K562 (cell line): ENCODE data around the gene MAP3K4.
"Not testable (repeated sequence)": the region's sequence is repeated elsewhere in the genome, so short reads cannot be mapped to it uniquely, and the experiment has no call there.

Experiments
- CBFB ChIP-seq: sonication (generic); formaldehyde crosslinking; IDR thresholded peaks from 2 replicates; pipeline ENCODE4 v1.4.0; 2020; ENCODE audit warnings: mild to moderate bottlenecking, missing genetic modification reagents
- CTCF ChIP-seq, 3 experiments: IDR thresholded peaks in 2 of 3; conservative IDR thresholded peaks in 1 of 3; 2 replicates each; pipeline ENCODE4 v1.5.1; 2011 to 2012; ENCODE audit warnings: low read length in 3 of 3, mild to moderate bottlenecking in 3 of 3, control low read depth in 2 of 3, improper control_type of control experiment in 1 of 3, inconsistent platforms in 1 of 3, low read depth in 1 of 3, mixed read lengths in 1 of 3, moderate library complexity in 1 of 3; ENCODE audit not compliant: insufficient read depth in 2 of 3
- HNRNPLL ChIP-seq: fragments of 200-400 bp; formaldehyde crosslinking; IDR thresholded peaks from 2 replicates; pipeline ENCODE4 v1.6.1; 2017; ENCODE audit warnings: low read length, low read depth, mild to moderate bottlenecking; ENCODE audit not compliant: poor library complexity, severe bottlenecking
- HNRNPUL1 ChIP-seq: fragments of 200-400 bp; formaldehyde crosslinking; IDR thresholded peaks from 2 replicates; pipeline ENCODE4 v1.6.1; 2017; ENCODE audit warnings: low read length
- KLF16 ChIP-seq: IDR thresholded peaks from 2 replicates; pipeline ENCODE4 v1.6.1; 2016; ENCODE audit warnings: antibody characterized with exemption
- OTX1 ChIP-seq: fragments of 450-650 bp; formaldehyde crosslinking; IDR thresholded peaks from 2 replicates; pipeline ENCODE4 v1.4.0; 2022; ENCODE audit warnings: mild to moderate bottlenecking
- SIN3A ChIP-seq, 2 experiments: fragments of 150-350 bp in 1 of 2; IDR thresholded peaks; 2 replicates each; pipeline ENCODE4 v1.6.1; 2011 to 2016; ENCODE audit warnings: borderline replicate concordance in 2 of 2, low read depth in 2 of 2, low read length in 2 of 2, mild to moderate bottlenecking in 2 of 2, moderate library complexity in 2 of 2; ENCODE audit not compliant: control insufficient read depth in 1 of 2
- SRSF7 ChIP-seq: fragments of 200-400 bp; formaldehyde crosslinking; optimal IDR thresholded peaks from 2 replicates; pipeline ENCODE3; 2017; ENCODE audit warnings: mild to moderate bottlenecking, low read depth, low read length
- STAT5A ChIP-seq: IDR thresholded peaks from 2 replicates; pipeline ENCODE4 v1.6.1; 2012; ENCODE audit warnings: low read length, inconsistent platforms, borderline replicate concordance
- TAF1 ChIP-seq: IDR thresholded peaks from 2 replicates; pipeline ENCODE4 v1.6.1; 2011; ENCODE audit warnings: mild to moderate bottlenecking, low read length, moderate library complexity; ENCODE audit not compliant: insufficient read depth, control insufficient read depth, severe bottlenecking; ENCODE audit errors: extremely low read depth
- TBP ChIP-seq: optimal IDR thresholded peaks from 2 replicates; pipeline ENCODE3; 2011; ENCODE audit warnings: low read depth, low read length, improper control_type of control experiment
- ZFP36 ChIP-seq: fragments of 150-350 bp; IDR thresholded peaks from 2 replicates; pipeline ENCODE4 v1.6.1; 2018; ENCODE audit warnings: low read length, low read depth; ENCODE audit not compliant: partially characterized antibody
- ZNF445 ChIP-seq: fragments of 250-450 bp; sonication (Bioruptor Pico); IDR thresholded peaks from 2 replicates; pipeline ENCODE4 v1.4.0; 2020; ENCODE audit warnings: low read depth, mild to moderate bottlenecking, moderate library complexity
- ZNF655 ChIP-seq: fragments of 250-450 bp; sonication (Bioruptor Pico); IDR thresholded peaks from 2 replicates; pipeline ENCODE4 v1.5.0; 2021

- not testable (repeated sequence) for TF ChIP-seq CBFB; SRSF7; OTX1 (CRISPR knock-in tag); TAF1; HNRNPUL1; STAT5A; CTCF (IDR thresholded peaks at IDR 0.05 in 2 of 3, conservative IDR thresholded peaks at IDR 0.05 in 1 of 3; ENCODE audit: insufficient read depth in 2 of 3, low read depth in 1 of 3, low read length in 3 of 3); HNRNPLL; ZNF655 (CRISPR knock-in tag); SIN3A (IDR thresholded peaks at IDR 0.05; ENCODE audit: borderline replicate concordance in 2 of 2, control insufficient read depth in 1 of 2, low read depth in 2 of 2, low read length in 2 of 2); ZFP36; TBP; ZNF445 (CRISPR knock-in tag); KLF16
Observed at GRCh38 chr6:160972594-160972993, 19.0 kb upstream of the MAP3K4 start.
